Measurements from ENCODE around the gene PHACTR2.
"Not testable (repeated sequence)": the region's sequence is repeated elsewhere in the genome, so short reads cannot be mapped to it uniquely, and the experiment has no call there.

Gene PHACTR2

DNA sequence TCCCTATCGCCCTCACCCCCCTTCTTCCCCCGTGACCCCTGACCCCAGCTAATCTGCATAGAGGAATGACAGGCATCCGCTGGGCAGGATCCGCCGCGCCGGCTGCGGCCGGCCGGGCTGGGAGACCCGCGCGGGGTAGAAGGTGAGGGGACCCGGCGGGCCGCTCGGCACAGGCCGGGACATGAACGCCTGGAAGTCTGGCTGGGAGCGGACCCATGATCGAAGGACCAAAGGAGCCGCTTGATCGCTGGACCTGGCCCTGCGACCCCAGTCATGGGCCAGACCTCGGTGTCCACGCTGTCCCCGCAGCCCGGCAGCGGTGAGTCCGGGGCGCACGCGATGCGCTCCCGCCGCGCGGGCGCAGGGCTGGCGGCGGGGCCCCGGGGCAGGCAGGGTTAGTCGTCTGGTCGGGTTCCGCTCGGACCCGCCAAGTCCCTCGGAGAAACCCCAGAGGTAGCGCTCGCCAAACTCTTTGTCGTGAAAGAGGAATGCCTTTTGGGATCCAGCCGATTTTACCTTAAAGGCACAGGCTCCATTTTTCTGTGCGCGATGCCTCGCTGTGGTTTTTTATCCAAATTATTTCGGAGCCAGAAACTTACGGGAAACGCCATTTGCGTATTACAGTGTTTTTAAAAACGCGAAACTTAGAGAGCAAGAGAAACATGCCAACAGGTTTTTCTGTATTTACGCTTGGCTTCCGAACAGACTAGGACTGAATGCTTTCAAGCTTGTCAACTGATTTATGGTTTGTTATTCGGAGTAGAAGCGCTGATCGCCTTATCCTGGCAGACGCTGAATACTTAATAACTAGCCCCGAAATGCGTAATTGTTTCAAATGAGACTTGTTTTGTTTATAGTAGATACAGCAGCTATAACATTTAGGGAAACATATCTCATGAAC, at the start of gene PHACTR2:
PHACTR2 (plus strand) TSS at position 75 of the 901 bp plus-strand sequence; CDS start at position 274, 199 bp downstream.
- peak; percentile 42 for DNase-seq (ENCODE audit: low spot score)

- DNase-seq (ENCODE audit: low spot score): no peak
Observed at GRCh38 chr6:143629104-143630080, 48.4 kb upstream of the PHACTR2 start.

DNA sequence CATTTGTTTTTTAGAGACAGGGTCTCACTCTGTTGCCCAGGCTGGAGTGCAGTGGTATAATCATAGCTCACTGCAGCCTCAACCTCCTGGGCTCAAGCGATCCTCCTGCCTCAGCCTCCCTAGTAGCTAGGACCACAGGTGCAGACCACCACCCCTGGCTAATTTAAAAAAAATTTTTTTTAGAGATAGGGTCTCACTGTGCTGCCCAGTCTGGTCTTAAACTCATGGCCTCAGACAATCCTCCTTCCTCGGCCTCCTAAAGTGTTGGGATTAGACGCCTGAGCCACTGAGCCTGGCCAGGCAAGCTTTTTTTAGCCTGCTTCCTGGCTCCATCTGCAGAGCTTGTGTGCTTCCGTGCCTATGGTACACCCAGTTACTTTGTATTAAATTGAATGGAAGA, 46.6 kb upstream of the PHACTR2 start:
- not testable (repeated sequence) for DNase-seq (ENCODE audit: low spot score)

GRCh38 chr6:143632894-143633293, 44.9 kb upstream of the PHACTR2 start:
- no peak for DNase-seq (ENCODE audit: low spot score)

- no peak for DNase-seq (ENCODE audit: low spot score)
Observed at GRCh38 chr6:143634486-143634885, 43.3 kb upstream of the PHACTR2 start.

DNA sequence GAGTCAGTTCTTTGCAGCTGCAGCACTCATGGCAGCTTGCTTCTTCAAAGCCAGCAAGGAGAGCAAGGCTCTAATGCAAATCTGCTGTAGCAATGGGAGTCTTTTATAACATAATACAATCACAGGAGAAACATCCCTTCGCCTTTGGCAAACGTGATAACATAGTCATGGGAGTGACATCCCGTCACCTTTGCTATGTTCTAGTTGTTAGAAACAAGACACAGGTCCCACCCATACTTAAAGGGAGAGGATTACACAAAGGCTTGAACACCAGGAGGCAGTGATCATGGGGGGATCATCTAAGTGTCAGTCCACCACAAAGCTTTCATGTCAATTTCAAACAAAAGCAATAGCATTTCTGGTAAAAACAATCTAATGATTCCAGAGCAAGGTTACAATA, 40.1 kb upstream of the PHACTR2 start:
- DNase-seq (ENCODE audit: low spot score): no peak

DNA sequence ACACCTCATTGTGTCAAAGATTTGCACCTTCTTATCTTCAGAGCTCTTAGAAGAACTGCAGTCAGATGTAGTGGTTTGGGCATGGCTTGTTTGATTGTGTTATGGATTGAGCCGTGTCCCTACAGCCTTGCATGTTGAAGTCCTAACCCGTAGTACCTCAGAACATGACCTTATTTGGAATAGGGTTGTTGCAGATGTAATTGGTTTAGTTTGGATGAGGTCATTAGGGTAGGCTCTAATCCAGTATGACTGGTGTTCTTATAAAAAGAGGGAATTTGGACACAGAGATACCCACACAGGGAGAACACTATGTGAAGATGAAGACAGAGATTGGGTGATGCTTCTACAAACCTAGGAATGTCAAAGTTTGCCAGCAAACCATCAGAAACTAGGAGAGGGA, 35.4 kb upstream of the PHACTR2 start:
- no peak for DNase-seq (ENCODE audit: low spot score)

DNA sequence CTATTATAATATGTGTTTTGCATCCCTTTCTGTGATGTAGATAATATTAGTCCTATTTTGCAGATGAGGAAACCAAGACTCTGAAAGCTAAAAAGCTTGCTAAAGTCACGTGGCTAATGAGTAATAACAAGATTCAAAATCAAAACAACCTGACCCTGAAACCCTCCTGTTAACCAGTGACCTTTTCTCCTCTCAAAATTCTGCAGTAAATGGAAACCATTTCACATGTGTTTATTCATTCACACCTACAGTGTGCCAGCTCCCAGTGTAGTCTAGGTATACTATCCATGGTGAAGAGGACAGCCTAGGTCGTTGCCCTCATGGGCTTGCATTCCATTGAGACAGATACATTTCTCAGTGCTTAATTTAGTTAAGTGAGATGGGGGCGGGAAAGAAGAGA, 30.6 kb upstream of the PHACTR2 start:
- DNase-seq (ENCODE audit: low spot score): no peak

- DNase-seq (ENCODE audit: low spot score): no peak
Observed at GRCh38 chr6:143647732-143648131, 30.0 kb upstream of the PHACTR2 start.

GRCh38 chr6:143649319-143649718, 28.4 kb upstream of the PHACTR2 start:
- DNase-seq (ENCODE audit: low spot score): not testable (repeated sequence)

DNA sequence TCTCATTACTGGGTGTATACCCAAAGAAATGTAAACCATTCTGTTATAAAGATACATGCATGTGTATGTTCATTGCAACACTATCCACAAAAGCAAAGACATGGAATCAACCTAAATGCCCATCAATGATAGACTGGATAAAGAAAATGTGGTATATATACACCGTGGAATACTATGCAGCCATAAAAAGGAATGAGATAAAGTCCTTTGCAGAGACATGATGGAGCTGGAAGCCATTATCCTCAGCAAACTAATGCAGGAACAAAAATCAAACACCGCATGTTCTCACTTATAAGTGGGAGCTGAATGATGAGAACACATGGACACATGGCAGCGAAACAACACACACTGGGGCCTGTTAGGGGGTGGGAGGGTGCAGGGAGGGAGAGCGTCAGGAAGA, 26.4 kb upstream of the PHACTR2 start:
- not testable (repeated sequence) for DNase-seq (ENCODE audit: low spot score)

- DNase-seq (ENCODE audit: low spot score): no peak
Observed at GRCh38 chr6:143652841-143653331, 24.9 kb upstream of the PHACTR2 start.

DNA sequence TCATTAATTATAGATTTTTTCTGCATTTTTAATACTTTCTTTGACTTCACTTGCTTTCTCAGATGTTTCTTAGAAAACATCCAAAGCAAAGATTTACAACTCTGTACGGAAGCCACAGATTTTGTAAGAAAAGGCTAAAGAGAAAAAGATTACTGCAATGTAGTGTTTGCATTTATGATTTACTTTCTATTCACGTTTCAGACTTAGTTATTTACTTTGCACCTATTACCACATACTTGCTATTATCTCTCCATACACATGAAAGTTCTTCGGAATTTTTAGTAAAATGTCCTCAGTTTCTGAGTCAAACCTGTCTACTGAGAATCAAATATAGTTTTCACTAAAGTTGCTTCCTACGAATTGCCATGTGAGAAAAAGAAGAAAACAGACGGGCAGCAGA, 22.2 kb upstream of the PHACTR2 start:
- DNase-seq (ENCODE audit: low spot score): no peak

DNA sequence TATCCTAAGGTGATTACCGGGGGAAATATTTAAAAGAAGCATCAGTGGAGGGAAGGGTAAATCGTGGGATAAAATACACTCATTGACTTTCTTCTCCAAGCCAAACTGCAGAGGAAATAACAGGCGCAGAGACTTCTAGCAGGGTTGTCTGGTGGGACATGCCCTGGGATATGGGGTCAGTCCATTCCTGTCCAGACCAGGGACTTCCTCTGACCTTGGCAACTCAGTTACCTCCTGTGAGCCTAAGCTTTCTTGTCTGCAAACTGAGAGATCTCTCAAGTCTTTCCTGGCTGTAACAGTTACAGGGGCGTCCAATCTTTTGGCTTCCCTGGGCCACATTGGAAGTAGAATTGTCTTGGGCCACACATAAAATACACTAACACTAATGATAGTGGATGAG, 21.7 kb upstream of the PHACTR2 start:
- DNase-seq (ENCODE audit: low spot score): no peak

DNA sequence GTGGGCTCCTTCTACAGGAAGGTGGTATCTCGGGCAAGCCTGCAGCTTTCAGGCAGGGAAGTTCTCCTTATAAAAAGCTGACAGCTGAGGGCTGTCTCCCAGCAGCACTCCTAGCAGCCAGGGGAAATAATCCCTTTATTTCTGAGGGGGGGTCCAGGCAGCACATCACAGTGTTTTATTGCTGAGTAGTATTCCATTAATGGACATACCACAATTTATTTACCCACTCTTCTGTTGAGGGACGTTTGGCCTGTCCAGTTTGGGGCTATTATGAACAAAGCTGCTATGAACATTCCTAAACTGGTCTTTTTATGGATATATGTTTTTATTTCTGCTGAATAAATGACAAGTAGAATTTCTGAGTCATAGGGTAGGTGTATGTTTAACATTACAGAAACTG, 20.0 kb upstream of the PHACTR2 start:
- no peak for DNase-seq (ENCODE audit: low spot score)

DNA sequence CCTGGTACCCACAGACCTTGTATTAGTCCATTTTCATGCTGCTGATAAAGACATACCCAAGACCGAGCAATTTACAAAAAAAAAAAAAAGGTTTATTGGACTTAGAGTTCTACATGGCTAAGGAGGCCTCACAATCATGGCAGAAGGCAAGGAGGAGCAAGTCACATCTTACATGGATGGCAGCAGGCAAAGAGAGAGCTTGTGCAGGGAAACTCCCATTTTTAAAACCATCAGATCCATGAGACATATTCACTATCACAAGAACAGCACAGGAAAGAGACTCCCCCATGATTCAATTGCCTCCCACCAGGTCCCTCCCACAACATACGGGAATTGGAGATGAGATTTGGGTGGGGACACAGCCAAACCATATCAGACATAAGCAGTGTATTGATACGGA, 17.6 kb upstream of the PHACTR2 start:
- DNase-seq (ENCODE audit: low spot score): not testable (repeated sequence)

DNA sequence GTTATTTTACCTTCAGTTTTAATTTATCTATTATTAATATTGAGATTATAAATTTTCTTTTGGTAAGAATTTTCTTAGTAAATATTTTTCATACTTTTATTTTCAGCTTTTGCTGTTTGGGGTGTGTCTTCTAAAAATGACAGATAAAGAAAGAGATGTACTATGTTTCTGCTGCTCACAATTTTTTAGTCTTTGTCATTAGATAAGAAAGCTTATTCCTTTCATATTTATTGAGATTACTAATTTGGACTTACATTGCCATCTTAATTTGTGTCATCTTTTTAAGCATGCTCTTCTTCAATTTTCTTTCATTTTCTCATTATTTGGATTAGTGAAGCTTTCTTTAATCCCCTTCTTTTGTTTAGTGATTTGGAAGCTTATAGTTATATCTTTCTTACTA, 13.6 kb upstream of the PHACTR2 start:
- no peak for DNase-seq (ENCODE audit: low spot score)

DNA sequence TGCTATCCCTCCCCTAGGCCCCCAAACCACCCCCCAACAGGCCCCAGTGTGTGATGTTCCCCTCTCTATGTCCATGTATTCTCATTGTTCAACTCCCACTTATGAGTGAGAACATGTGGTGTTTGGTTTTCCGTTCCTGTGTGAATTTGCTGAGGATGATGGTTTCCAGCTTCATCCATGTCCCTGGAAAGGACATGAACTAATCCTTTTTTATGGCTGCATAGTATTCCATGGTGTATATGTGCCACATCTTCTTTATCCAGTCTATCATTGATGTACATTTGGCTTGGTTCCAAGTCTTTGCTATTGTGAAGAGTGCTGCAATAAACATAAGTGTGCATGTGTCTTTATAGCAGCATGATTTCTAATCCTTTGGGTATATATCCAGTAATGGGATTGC, 11.8 kb upstream of the PHACTR2 start:
- DNase-seq (ENCODE audit: low spot score): not testable (repeated sequence)

GRCh38 chr6:143669483-143669882, 8.3 kb upstream of the PHACTR2 start:
- DNase-seq (ENCODE audit: low spot score): not testable (repeated sequence)

DNA sequence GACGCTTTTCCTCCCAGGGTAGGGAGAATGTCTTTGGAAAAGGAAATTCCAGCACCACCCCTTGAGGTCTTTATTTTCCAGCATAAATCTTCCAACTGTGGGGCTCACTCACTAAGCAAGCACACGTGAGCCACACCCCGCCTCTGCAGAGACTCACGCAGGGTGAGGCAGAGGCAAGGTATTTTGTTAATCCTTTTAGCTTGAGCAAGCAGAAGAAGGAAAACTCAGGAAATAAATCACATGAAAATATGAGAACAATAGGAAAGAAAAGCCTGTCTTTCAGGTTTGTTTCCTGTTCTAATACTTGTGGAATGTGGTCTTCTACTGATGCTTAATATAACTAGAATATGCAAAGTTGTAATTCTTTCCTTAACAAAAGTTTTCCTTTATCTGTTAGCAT, 4.1 kb upstream of the PHACTR2 start:
- DNase-seq (ENCODE audit: low spot score): no peak

DNA sequence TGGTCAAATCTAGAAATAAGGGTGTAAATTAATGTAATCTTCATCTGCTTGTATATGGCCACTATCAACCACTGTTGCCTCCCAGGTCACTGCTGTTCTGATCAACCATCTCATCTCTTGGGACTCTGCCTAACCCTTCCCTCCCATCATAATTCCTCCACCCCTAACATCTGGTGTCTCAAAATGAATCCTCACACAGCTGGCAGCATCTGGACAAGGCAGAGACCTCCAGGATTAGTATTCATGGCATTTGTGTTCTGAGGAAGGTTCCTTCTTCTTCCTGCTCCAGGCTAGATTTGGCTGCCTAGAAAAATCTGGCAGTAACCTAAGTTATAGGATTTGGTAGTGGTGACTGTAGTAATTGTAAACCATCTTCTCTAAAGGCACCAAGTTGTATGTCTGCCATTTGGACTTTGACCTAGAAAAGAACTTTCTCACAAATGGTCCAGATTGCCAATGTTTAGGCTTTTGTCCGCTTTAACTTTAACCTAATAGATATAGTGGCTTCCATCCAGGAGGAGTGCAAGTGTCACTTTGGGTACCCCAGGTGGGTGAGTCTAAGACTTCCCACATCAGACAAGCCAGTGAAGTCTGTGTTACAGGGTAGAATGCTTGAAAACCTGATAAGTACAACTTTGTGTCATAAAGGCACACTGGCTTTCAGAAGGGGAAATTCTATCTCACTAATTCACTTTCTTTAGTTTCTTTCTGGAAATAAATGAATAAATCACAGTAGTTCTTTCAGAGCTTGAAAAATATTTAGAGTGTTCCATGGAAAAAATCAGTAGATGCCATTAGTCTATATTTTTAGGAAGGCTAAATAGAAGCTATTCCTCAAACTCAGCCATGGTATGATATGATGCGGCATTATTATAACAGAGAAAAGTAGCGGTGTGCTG, 3.0 kb upstream of the PHACTR2 start:
- DNase-seq (ENCODE audit: low spot score): no peak

All from CD4-positive, alpha-beta T cell treated with Interleukin-6 at 100 ng/mL for 8 hours (primary cell).